ENCODE results near the gene SLC11A2. TPM values are rescaled to one million over a fixed set of nuclear protein-coding genes. Genes with fewer than 3 reads are reported as not detected.

SLC11A2 gene
- total RNA-seq, 1 donor from 2014 or later: 36.3 TPM

- no peak for DNase-seq (ENCODE audit: low read depth)
- no peaks in the 10 kb centered on the region for H3K27me3 ChIP-seq (ENCODE audit: control insufficient read depth, insufficient read depth, low read length)
- TF ChIP-seq CTCF (IDR thresholded peaks at IDR 0.05; ENCODE audit: insufficient read depth, low read length, poor library complexity, severe bottlenecking): no peak
- H3K36me3 ChIP-seq (ENCODE audit: control insufficient read depth, insufficient read depth, low read length): no peaks in the 10 kb centered on the region
- H3K4me3 ChIP-seq (ENCODE audit: low read depth, low read length): no peak overlapping the region
Measured at GRCh38 chr12:50949801-50950302, 76.3 kb downstream of the SLC11A2 start.

GRCh38 chr12:50948798-50949197 lies 77.4 kb downstream of the SLC11A2 start:
- Histone ChIP-seq H3K27me3 (ENCODE audit: control insufficient read depth, insufficient read depth, low read length) (no peaks in the 10 kb centered on the region), H3K36me3 (ENCODE audit: control insufficient read depth, insufficient read depth, low read length) (no peaks in the 10 kb centered on the region), H3K4me3 (ENCODE audit: low read depth, low read length) (no peak overlapping the region)
- no peak for TF ChIP-seq CTCF (IDR thresholded peaks at IDR 0.05; ENCODE audit: insufficient read depth, low read length, poor library complexity, severe bottlenecking)
- no peak for DNase-seq (ENCODE audit: low read depth)

DNA sequence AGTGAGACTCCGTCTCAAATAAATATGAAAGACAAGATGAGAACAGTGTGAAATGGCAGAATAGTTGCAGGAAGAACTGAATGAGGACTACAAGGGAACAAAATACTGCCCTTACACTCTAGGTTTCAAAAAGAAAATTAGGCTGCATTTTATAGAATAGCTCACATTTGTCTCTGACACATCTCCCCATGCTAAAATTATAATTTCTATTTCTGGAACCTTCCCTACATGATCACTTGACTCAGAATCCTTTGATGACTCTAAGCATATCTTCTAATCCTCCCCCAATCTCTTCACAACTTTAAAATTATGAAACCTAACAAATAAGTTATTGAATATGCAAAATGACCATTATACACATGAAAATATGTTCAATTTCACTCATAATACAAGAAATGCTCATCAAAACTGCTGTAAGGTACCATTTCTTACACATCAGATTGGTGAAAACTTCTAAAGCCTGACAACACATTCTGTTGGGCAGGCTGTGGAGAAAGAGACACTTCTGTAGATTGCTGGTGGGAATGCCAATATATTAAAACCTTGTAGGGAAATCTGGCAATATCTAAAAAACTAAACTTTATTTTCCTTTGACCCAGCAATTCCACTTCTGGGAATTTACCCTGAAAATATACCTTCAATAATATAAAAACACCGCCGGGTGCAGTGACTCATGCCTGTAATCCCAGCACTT lies 78.1 kb downstream of the SLC11A2 start:
- no peak for DNase-seq (ENCODE audit: low read depth)
- H3K36me3 ChIP-seq (ENCODE audit: control insufficient read depth, insufficient read depth, low read length): no peaks in the 10 kb centered on the region
- TF ChIP-seq CTCF (IDR thresholded peaks at IDR 0.05; ENCODE audit: insufficient read depth, low read length, poor library complexity, severe bottlenecking): no peak
- H3K4me3 ChIP-seq (ENCODE audit: low read depth, low read length): no peak overlapping the region
- H3K27me3 ChIP-seq (ENCODE audit: control insufficient read depth, insufficient read depth, low read length): no peaks in the 10 kb centered on the region

GRCh38 chr12:50937653-50938052 lies 88.5 kb downstream of the SLC11A2 start:
- DNase-seq (ENCODE audit: low read depth): no peak
- Histone ChIP-seq H3K36me3 (ENCODE audit: control insufficient read depth, insufficient read depth, low read length) (no peaks in the 10 kb centered on the region), H3K27me3 (ENCODE audit: control insufficient read depth, insufficient read depth, low read length) (no peaks in the 10 kb centered on the region), H3K4me3 (ENCODE audit: low read depth, low read length) (no peak overlapping the region)
- no peak for TF ChIP-seq CTCF (IDR thresholded peaks at IDR 0.05; ENCODE audit: insufficient read depth, low read length, poor library complexity, severe bottlenecking)

- no peak for TF ChIP-seq CTCF (IDR thresholded peaks at IDR 0.05; ENCODE audit: insufficient read depth, low read length, poor library complexity, severe bottlenecking)
- no peak for DNase-seq (ENCODE audit: low read depth)
- Histone ChIP-seq H3K36me3 (ENCODE audit: control insufficient read depth, insufficient read depth, low read length) (no peaks in the 10 kb centered on the region), H3K27me3 (ENCODE audit: control insufficient read depth, insufficient read depth, low read length) (no peaks in the 10 kb centered on the region), H3K4me3 (ENCODE audit: low read depth, low read length) (no peak overlapping the region)
Measured at GRCh38 chr12:50936821-50937530, 89.2 kb downstream of the SLC11A2 start.

Data from kidney epithelial cell (primary cell).